Small intestine (tissue), 7 donors: ENCODE results near the gene KRT13. TPM values are rescaled to one million over a fixed set of nuclear protein-coding genes. Genes with fewer than 3 reads are reported as not detected.

Experiments
- DNase-seq, 2 donors: peaks; one replicate each; pipeline versions ENCODE4 v3.0.0 to v3.0.0-alpha.2; 2013
- FAIRE-seq: peaks from 2 replicates; lab custom pipeline; 2012; peaks lifted over from hg19 to GRCh38; lab: Jason Lieb, UNC
- H3K27ac ChIP-seq, 3 donors: one replicate each; pipeline ENCODE4 v1.5.1; 2013; ENCODE audit warnings: low read length in 2 of 3, mild to moderate bottlenecking in 2 of 3, control low read depth in 1 of 3, inconsistent platforms in 1 of 3, low read depth in 1 of 3, moderate library complexity in 1 of 3
- H3K27me3 ChIP-seq, 3 donors: one replicate each; pipeline ENCODE4 v1.6.1; 2013; ENCODE audit warnings: low read length in 3 of 3, inconsistent platforms in 1 of 3; ENCODE audit not compliant: control insufficient read depth in 3 of 3, insufficient read depth in 3 of 3
- H3K36me3 ChIP-seq, 3 donors: one replicate each; pipeline ENCODE4 v1.6.1; 2013; ENCODE audit warnings: low read length in 3 of 3, inconsistent platforms in 1 of 3, low read depth in 1 of 3, mild to moderate bottlenecking in 1 of 3, moderate library complexity in 1 of 3; ENCODE audit not compliant: control insufficient read depth in 3 of 3, insufficient read depth in 2 of 3
- H3K4me1 ChIP-seq, 3 donors: one replicate each; pipeline ENCODE4 v1.6.1; 2013; ENCODE audit warnings: low read length in 2 of 3, inconsistent platforms in 1 of 3, low read depth in 1 of 3, mild to moderate bottlenecking in 1 of 3, moderate library complexity in 1 of 3; ENCODE audit not compliant: control insufficient read depth in 3 of 3, insufficient read depth in 2 of 3
- H3K4me3 ChIP-seq, 3 donors: one replicate each; pipeline ENCODE4 v1.5.1; 2013; ENCODE audit warnings: low read length in 3 of 3, control low read depth in 1 of 3, inconsistent platforms in 1 of 3, low read depth in 1 of 3, mild to moderate bottlenecking in 1 of 3, moderate library complexity in 1 of 3
- H3K9me3 ChIP-seq, 2 donors: one replicate each; pipeline ENCODE4 v1.6.1; 2013; ENCODE audit warnings: low read depth in 1 of 2, low read length in 1 of 2; ENCODE audit not compliant: control insufficient read depth in 2 of 2, insufficient read depth in 1 of 2
- WGBS, 3 donors: extraction: QIAGEN DNeasy Blood & Tissue Kit; methylation state at CpG; one replicate each; pipeline ENCODE4 v1.1.7; 2013; 5-methylcytosine and 5-hydroxymethylcytosine counted together
- polyA plus RNA-seq, 4 donors: library from polyadenylated mRNA; stranded (reverse) in 3 of 4; unstranded in 1 of 4; fragments of 200-250 nt in 3 of 4; fragments of 120-200 nt in 1 of 4; gene quantifications; one replicate each; pipeline versions ENCODE4 v1.2.1 to v1.2.3, GENCODE V29; 2013
- donor health status: healthy with polysubstance abuse.
- donor health status: control.
- donor health status: control.
- donor health status: Bipolar disorder and iron deficiency.
- donor health status: healthy.

The KRT13 gene
- polyA plus RNA-seq, 4 donors: 0.37 to 37.6 (median 18.2) TPM

DNA sequence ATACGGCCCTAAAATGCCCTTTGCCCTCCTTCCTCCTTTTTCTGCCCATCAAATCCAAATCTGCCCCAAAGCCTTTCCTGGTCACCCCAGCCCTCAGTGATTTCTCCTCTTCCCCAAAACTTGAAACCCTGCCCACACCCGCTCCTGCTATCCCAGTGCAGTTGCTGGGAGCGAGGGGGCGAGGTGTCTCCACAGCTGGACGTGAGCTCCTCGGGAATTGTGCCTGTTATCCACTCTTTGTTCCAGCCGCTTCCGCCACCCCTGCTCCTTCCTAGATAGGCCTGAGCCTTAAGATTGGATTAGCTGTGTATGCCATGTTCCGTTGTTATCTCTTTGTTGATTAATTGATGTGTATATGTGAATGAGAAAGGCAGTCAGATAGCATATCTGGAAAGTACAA, 21.9 kb downstream of the KRT13 start:
- H3K27me3 ChIP-seq: peaks cover 0 to 16% (median 0%) of the 10 kb centered on the region in 3 donors
- H3K9me3 ChIP-seq: no peaks in the 10 kb centered on the region
- WGBS, 3 donors: 16 to 56% (median 29%) methylated on average over 9 of the region's 9 CpGs
- no peaks in the 10 kb centered on the region for H3K36me3 ChIP-seq
- no peak overlapping the region for H3K4me3 ChIP-seq
- H3K4me1 ChIP-seq: no peaks in the 10 kb centered on the region
- DNase-seq (peak in 1 of 2 donors; percentile 44), FAIRE-seq (no peak)
- no peak overlapping the region for H3K27ac ChIP-seq

DNA sequence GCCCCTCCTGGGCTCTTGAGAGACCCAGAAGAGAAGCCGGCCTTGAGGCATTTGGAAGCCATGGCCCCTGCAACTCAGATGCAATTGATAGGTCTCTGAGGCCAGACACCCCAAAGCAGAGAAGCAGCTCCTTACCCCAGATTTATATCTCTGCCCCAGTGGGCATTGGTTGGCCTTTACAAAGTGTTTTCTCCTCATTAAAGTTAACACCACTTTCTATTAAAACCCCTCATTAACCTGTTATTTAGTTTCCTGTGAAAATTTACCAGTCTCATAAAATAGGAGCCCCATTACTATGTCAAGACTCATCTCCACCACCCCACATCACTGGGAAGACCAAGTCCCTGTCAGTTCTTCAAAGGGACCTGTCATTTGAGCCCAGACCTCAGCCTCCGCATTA, 24.4 kb downstream of the KRT13 start, which contains the start of gene KRT35:
Gene KRT35, minus strand, starts transcription at position 116 of the 400 bp plus-strand sequence. Its CDS starts 54 bp downstream, at position 62.
- H3K4me1 ChIP-seq: no peaks in the 10 kb centered on the region
- no peak for FAIRE-seq
- WGBS, 3 donors: 94 to 98% (median 96%) methylated on average over 2 of the region's 2 CpGs

DNA sequence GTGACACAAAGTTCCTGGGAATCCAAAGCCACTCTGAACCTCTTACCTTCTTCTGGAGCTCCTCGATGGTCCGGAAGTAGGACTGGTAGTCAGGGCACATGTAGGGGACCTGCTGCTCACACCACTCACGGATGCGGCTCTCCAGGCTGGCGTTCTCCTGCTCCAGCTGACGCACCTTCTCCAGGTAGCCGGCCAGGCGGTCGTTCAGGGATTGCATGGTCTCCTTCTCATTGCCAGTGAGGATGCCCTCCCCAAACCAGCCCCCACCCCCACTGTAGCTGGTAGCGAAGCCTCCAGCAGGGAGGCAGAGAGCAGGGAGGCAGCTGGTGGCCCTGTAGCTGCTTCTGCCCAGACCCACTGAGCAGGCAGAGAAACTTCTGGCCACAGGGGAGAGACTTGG, 24.8 kb downstream of the KRT13 start:
- WGBS, 3 donors: 93 to 97% (median 96%) methylated on average over 10 of the region's 10 CpGs
- Histone ChIP-seq H3K9me3 (no peaks in the 10 kb centered on the region), H3K4me1 (no peaks in the 10 kb centered on the region), H3K36me3 (no peaks in the 10 kb centered on the region), H3K27ac (no peak overlapping the region), H3K4me3 (no peak overlapping the region), H3K27me3 (no peaks in the 10 kb centered on the region)
- FAIRE-seq: no peak
- DNase-seq: no peak

More for the DNA sequence above, 24.4 kb downstream of the KRT13 start, which contains the start of gene KRT35:
- H3K36me3 ChIP-seq: no peaks in the 10 kb centered on the region
- no peak within 1 kb of the TSS for H3K27ac ChIP-seq
- no peak within 1 kb of the TSS for H3K4me3 ChIP-seq
- H3K9me3 ChIP-seq: no peaks in the 10 kb centered on the region
- no peaks in the 10 kb centered on the region for H3K27me3 ChIP-seq
- no peak for DNase-seq

DNA sequence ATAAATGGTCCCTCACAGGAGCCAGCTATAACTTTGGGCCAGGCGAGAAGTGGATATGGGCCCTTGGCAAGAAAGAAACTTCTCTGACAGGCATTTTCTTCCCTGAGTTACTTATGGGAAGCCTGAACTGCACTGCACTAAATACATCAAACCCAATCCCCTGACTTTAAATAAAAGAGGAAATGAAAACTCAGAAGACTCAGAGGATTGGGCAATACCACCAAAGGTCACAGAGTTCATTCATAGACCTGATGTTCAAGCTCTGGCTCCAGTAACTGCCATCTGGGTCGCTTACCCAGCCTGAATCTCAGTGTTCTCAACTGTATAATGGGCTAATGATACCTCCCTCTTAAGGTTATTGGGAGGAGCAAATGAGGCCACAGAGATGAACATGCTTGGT, 25.3 kb downstream of the KRT13 start:
- DNase-seq: no peak
- WGBS, 3 donors: 38 to 69% (median 51%) methylated on average over 2 of the region's 2 CpGs
- Histone ChIP-seq H3K4me1 (no peaks in the 10 kb centered on the region), H3K27ac (no peak overlapping the region), H3K36me3 (no peaks in the 10 kb centered on the region), H3K9me3 (no peaks in the 10 kb centered on the region), H3K4me3 (no peak overlapping the region), H3K27me3 (no peaks in the 10 kb centered on the region)
- no peak for FAIRE-seq

DNA sequence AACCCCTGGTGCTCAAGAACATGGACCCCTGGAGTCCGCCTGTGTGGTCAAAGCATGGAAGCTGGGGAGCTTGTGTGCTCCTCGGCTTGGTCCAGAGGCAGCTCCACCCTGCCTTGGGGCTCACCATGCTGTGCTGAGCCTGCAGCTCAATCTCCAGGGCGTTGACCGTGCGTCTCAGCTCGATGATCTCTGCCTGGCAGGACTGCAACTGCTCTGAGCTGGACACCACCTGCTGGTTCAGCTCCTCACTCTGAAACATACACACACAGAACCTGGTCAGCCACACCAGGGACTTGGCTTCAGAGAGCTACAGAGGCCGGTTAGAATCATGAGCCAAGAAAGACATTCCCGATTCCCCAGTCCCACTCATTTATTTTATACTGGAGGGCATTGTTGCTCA, 27.2 kb downstream of the KRT13 start:
- H3K4me3 ChIP-seq: no peak overlapping the region
- WGBS, 3 donors: 82 to 87% (median 87%) methylated on average over 8 of the region's 8 CpGs
- no peak overlapping the region for H3K27ac ChIP-seq
- DNase-seq (no peak), FAIRE-seq (no peak)
- H3K9me3 ChIP-seq: peaks cover 0 to 2% of the 10 kb centered on the region in 2 donors
- H3K4me1 ChIP-seq: no peaks in the 10 kb centered on the region
- no peaks in the 10 kb centered on the region for H3K36me3 ChIP-seq
- no peaks in the 10 kb centered on the region for H3K27me3 ChIP-seq

DNA sequence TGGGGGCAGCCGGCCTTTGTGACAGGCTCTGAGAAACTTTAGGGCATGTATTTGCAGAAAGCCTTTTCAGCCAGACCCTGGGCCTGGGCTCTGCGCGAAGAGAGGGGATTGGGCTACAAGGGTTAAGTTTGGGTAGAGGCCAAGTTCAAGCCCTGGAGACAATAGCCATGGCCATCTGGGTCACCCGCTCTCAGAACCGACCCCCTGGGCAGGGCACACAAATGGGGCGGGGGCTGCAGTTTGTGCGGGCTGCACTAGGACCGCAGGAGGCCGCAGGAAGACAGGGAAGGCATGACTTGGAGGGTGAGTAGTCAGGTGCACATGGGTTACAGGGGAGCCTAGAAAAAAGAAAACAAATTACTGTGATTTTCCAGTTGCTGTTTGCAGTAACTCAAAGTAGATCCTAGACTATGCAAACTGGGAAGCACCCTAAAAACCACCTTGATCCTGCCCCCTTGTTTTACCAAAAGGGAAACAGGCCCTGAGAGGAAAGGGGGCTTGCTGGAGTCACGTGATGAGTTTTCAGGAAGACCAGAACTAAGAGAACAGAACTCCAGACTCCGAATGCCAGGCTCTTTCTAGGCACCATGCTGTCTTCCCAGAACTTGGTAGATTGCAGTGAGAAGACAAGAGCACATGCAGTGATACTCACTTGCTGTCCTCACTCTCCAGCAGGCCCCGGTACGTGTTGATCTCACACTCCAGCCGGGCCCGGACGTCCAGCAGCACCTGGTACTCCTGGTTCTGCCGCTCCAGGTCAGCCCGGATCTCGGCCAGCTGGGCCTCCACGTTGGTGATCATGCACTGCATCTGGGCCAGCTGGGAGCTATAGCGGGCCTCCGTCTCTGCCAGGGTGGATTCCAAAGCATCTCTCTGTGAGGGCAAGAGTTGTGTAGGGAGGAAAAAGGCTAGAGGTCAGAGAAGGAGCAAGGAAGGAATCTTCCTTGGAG, 28.3 kb downstream of the KRT13 start:
- Histone ChIP-seq H3K27ac (no peak overlapping the region), H3K4me1 (no peaks in the 10 kb centered on the region), H3K27me3 (peaks cover 0 to 2% (median 0%) of the 10 kb centered on the region in 3 donors), H3K9me3 (peaks cover 0 to 2% of the 10 kb centered on the region in 2 donors), H3K36me3 (no peaks in the 10 kb centered on the region), H3K4me3 (no peak overlapping the region)
- DNase-seq (no peak), FAIRE-seq (no peak)
- 89 to 93% (median 89%) methylated on average over 22 of the region's 22 CpGs for WGBS, 3 donors

DNA sequence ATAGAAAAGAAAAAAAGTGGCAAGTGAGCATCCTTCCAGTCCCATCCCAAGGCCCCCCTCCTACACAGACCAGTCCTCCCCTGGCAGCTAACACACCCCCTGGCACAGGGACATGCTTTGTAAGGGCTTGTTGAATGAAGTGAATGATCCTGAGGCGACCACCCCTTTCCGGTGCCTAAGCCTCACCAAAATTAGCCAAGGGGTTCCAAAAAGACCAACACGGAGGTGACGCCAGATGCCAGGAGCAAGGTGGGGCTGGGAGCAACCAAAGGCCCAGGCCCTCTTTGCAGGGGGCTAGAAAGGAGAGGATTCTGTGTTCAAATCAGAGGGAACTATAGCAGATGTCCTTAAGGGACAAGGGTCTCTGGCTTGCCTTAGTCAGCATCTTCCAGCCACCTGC, 30.0 kb downstream of the KRT13 start:
- H3K9me3 ChIP-seq: peaks cover 0 to 6% of the 10 kb centered on the region in 2 donors
- FAIRE-seq (no peak), DNase-seq (no peak)
- H3K4me1 ChIP-seq: no peaks in the 10 kb centered on the region
- H3K27ac ChIP-seq: no peak overlapping the region
- H3K4me3 ChIP-seq: no peak overlapping the region
- no peaks in the 10 kb centered on the region for H3K36me3 ChIP-seq
- H3K27me3 ChIP-seq: peaks cover 0 to 2% (median 0%) of the 10 kb centered on the region in 3 donors
- WGBS, 3 donors: 89 to 92% (median 90%) methylated on average over 4 of the region's 4 CpGs

DNA sequence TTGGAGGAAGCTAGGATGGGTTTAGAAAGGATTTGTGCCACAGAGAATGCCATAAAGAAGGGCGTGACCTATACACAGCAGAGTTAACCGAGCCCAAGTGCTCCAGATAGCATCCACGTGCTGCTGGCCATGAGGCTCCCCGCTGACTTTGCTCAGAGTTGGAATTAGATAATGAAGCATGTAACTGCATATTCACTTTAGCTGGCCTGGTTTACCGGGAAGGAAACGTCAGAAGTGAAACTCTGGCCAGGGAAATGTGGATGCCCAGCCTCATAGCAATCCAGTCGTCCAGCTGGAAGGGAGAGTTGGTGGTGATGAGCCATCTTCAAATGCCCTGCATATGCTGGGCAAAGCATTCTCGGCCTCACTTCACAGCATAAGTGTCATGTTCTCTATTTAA, 30.5 kb downstream of the KRT13 start:
- H3K9me3 ChIP-seq: peaks cover 0 to 6% of the 10 kb centered on the region in 2 donors
- WGBS, 3 donors: 24 to 55% (median 45%) methylated on average over 8 of the region's 8 CpGs
- no peaks in the 10 kb centered on the region for H3K4me1 ChIP-seq
- no peaks in the 10 kb centered on the region for H3K36me3 ChIP-seq
- peaks cover 0 to 2% (median 0%) of the 10 kb centered on the region in 3 donors for H3K27me3 ChIP-seq
- DNase-seq: peak in 1 of 2 donors; percentile 9
- H3K4me3 ChIP-seq: no peak overlapping the region
- H3K27ac ChIP-seq: no peak overlapping the region
- no peak for FAIRE-seq
